ENCODE results near the gene C1QTNF3. TPM values are rescaled to one million over a fixed set of nuclear protein-coding genes. Genes with fewer than 3 reads are reported as not detected.
"Not testable (repeated sequence)": the region's sequence is repeated elsewhere in the genome, so short reads cannot be mapped to it uniquely, and the experiment has no call there.

Gene C1QTNF3
- total and polyA plus RNA-seq, 8 donors, result 3.6 to 84.1 (median 10.9) TPM

DNA sequence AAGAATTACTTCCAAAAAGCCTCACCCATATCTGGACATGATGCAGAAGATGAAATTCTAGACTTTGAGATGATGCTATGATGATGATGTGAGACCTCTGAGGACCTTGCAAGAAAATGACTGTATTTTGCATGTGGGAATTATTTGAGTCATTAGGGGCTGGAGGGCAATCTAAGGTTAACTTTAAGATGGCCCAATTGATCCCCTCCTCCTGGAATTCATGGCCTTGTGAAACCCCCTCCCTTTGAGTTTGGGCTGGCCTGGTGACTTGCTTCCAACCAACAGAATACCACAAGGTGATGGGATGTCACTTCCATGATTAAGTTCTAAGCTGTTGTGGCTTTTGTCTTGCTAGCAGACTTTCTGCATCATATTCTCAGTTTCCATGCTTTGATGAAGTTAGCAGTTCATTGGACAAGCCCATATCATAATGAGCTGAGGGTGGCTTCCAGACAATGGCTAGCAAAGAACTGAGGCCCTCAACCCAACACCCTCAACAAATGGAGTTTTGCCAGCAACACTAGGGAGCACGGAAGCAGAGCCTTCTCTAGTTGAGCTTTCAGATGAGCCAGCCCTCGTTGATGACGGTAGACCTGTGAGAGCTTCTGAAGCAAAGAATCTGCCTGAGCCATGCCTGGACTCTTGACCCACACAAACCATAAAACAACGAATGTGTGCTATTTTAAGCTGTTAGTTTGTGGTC lies 27.7 kb downstream of the C1QTNF3 start:
- no peak overlapping the region for H3K4me3 ChIP-seq
- H3K4me1 ChIP-seq, result peaks cover 0 to 8% (median 3%) of the 10 kb centered on the region in 4 donors
- H3K9me3 ChIP-seq, result no peaks in the 10 kb centered on the region
- WGBS, 5 donors, result 89 to 96% (median 93%) methylated on average over 4 of the region's 4 CpGs
- DNase-seq, result no peak
- no peak for TF ChIP-seq POLR2AphosphoS5 (IDR thresholded peaks at IDR 0.05)
- TF ChIP-seq, protein P1, sequence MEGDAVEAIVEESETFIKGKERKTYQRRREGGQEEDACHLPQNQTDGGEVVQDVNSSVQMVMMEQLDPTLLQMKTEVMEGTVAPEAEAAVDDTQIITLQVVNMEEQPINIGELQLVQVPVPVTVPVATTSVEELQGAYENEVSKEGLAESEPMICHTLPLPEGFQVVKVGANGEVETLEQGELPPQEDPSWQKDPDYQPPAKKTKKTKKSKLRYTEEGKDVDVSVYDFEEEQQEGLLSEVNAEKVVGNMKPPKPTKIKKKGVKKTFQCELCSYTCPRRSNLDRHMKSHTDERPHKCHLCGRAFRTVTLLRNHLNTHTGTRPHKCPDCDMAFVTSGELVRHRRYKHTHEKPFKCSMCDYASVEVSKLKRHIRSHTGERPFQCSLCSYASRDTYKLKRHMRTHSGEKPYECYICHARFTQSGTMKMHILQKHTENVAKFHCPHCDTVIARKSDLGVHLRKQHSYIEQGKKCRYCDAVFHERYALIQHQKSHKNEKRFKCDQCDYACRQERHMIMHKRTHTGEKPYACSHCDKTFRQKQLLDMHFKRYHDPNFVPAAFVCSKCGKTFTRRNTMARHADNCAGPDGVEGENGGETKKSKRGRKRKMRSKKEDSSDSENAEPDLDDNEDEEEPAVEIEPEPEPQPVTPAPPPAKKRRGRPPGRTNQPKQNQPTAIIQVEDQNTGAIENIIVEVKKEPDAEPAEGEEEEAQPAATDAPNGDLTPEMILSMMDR (IDR thresholded peaks at IDR 0.05), result no peak
- no peak for TF ChIP-seq EP300 (IDR thresholded peaks at IDR 0.05)
- no peak for TF ChIP-seq POLR2A (IDR thresholded peaks at IDR 0.05)
- peaks cover 0 to 9% (median 4%) of the 10 kb centered on the region in 4 donors for H3K36me3 ChIP-seq
- H3K27me3 ChIP-seq, result no peaks in the 10 kb centered on the region
- intact Hi-C loops (cut with DNase I; ENCODE audit: low total_unique reads), result no loop called here
- no peak overlapping the region for H3K27ac ChIP-seq

DNA sequence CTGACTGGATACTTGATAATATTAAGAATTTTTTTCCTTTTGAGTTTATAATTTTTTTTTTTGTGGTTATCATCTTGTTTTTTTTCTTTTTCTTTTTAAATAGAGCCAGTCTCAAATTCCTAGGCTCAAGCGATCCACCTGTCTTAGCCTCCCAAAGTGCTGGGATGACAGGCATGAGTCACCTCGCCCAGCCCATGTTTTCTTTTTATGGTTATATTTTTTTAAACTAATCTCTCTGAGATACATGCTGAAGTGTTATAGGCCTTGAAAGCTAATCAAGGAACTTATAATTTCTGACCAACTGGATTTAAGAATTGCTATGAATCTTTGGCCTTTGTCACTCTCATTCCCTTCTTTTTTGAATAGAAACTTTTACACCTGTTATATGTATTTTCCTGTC lies 28.4 kb downstream of the C1QTNF3 start:
- no peaks in the 10 kb centered on the region for H3K27me3 ChIP-seq
- H3K9me3 ChIP-seq, result no peaks in the 10 kb centered on the region
- H3K27ac ChIP-seq, result no peak overlapping the region
- 84 to 100% (median 90%) methylated on average over 2 of the region's 2 CpGs for WGBS, 5 donors
- H3K4me3 ChIP-seq, result no peak overlapping the region
- TF ChIP-seq POLR2AphosphoS5 (IDR thresholded peaks at IDR 0.05) (no peak), EP300 (IDR thresholded peaks at IDR 0.05) (no peak), POLR2A (IDR thresholded peaks at IDR 0.05) (no peak)
- TF ChIP-seq, protein P1 (IDR thresholded peaks at IDR 0.05), result no peak
- intact Hi-C loops (cut with DNase I; ENCODE audit: low total_unique reads), result no loop called here
- H3K4me1 ChIP-seq, result peaks cover 0 to 14% (median 4%) of the 10 kb centered on the region in 4 donors
- DNase-seq, result no peak
- peaks cover 0 to 6% (median under 1%) of the 10 kb centered on the region in 4 donors for H3K36me3 ChIP-seq

DNA sequence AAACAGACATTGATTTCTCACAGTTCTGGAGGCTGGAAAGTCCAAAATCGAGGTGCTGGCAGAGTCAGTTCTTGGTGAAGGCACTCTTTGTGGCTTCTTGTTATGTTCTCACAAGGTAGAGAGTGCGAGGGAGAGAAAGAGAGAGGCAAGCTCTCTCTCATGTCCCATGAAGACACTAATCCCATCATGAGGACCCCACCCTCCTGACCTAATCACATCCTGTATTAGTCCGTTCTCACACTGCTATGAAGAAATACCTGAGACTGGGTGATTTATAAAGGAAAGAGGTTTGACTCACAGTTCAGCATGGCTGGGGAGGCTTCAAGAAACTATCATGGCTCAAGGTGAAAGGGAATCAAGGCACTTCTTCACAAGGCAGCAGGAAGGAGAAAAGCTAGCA lies 29.5 kb downstream of the C1QTNF3 start:
- H3K36me3 ChIP-seq, result no peaks in the 10 kb centered on the region
- DNase-seq, result no peak
- H3K27ac ChIP-seq, result no peak overlapping the region
- no peak overlapping the region for H3K4me3 ChIP-seq
- TF ChIP-seq, protein P1 (IDR thresholded peaks at IDR 0.05), result no peak
- no peak for TF ChIP-seq POLR2A (IDR thresholded peaks at IDR 0.05)
- no peak for TF ChIP-seq POLR2AphosphoS5 (IDR thresholded peaks at IDR 0.05)
- TF ChIP-seq EP300 (IDR thresholded peaks at IDR 0.05), result no peak
- peaks cover 0 to 25% (median 10%) of the 10 kb centered on the region in 4 donors for H3K4me1 ChIP-seq
- intact Hi-C loops (cut with DNase I; ENCODE audit: low total_unique reads), result no loop called here
- no peaks in the 10 kb centered on the region for H3K27me3 ChIP-seq
- H3K9me3 ChIP-seq, result no peaks in the 10 kb centered on the region
- 85 to 97% (median 91%) methylated on average over 3 of the region's 3 CpGs for WGBS, 5 donors

DNA sequence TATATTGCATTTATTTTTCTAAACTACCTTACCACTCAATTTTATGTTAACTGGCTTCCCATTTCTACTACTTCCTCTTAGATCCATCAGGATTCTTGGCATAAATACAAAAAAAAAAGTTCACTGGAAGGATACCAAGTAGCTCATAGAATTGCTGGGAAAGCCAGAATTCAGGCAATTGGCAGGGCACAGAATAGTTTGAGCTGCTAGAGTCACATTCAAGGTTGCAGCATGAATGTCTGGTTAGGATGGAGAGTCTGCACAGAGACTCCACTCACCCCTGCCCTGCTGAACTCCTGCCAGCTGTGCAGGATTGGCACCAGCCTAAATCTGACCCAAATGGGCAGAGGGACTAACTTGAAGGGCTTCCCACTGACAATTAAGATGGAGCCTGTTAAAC lies 30.2 kb downstream of the C1QTNF3 start:
- peak in 1 of 2 donors; percentile 44 for DNase-seq
- intact Hi-C loops (cut with DNase I; ENCODE audit: low total_unique reads), result no loop called here
- no peak for TF ChIP-seq EP300 (IDR thresholded peaks at IDR 0.05)
- no peaks in the 10 kb centered on the region for H3K27me3 ChIP-seq
- H3K4me1 ChIP-seq, result peaks cover 0 to 25% (median 10%) of the 10 kb centered on the region in 4 donors
- no peaks in the 10 kb centered on the region for H3K36me3 ChIP-seq
- H3K27ac ChIP-seq, result no peak overlapping the region
- no peak overlapping the region for H3K4me3 ChIP-seq
- no peaks in the 10 kb centered on the region for H3K9me3 ChIP-seq

DNA sequence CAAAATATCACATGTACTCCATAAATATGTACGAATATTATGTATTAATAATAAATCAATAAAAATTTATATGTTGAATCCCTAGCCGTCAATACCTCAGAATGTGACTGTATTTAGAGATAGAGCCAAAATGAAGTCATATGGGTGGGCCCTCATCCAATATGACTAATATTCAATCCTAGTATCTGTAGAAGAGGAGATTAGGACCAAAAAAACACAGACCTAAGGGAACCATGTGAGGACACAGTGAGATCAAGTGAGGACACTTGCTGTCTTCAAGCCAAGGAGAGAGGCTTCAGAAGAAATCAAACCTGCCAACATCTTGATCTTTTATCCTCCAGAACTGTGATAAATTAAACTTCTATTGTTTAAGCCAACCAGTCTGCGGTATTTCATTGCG lies 31.5 kb downstream of the C1QTNF3 start:
- DNase-seq, result no peak
- Histone ChIP-seq H3K27me3 (no peaks in the 10 kb centered on the region), H3K27ac (no peak overlapping the region), H3K4me1 (peaks cover 6 to 33% (median 18%) of the 10 kb centered on the region in 4 donors), H3K4me3 (no peak overlapping the region), H3K36me3 (no peaks in the 10 kb centered on the region), H3K9me3 (no peaks in the 10 kb centered on the region)
- TF ChIP-seq, protein P1 (IDR thresholded peaks at IDR 0.05), result no peak
- TF ChIP-seq POLR2AphosphoS5 (IDR thresholded peaks at IDR 0.05) (no peak), EP300 (IDR thresholded peaks at IDR 0.05) (no peak), POLR2A (IDR thresholded peaks at IDR 0.05) (no peak)
- 71 to 86% (median 83%) methylated on average over 4 of the region's 4 CpGs for WGBS, 5 donors
- intact Hi-C loops (cut with DNase I; ENCODE audit: low total_unique reads), result no loop called here

DNA sequence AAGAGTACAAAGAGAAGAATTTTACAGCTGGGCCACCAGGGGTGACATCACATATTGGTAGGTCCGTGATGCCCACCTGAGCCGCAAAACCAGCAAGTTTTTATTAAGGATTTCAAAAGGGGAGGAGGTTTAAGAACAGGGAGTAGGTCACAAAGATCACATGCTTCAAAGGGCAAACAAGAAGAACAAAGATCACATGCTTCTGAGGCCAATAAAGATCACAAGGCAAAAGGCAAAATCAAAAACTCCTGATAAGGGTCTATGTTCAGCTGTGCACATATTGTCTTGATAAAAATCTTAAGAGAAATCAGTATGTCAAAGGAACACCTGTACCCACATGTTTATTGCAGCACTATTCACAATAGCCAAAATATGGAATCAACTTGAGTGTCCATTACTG lies 32.9 kb downstream of the C1QTNF3 start:
- Histone ChIP-seq H3K27ac (peak overlapping the region in 1 of 5 donors; percentile 95), H3K4me1 (peaks cover 10 to 42% (median 27%) of the 10 kb centered on the region in 4 donors)
- WGBS, 5 donors, result 35 to 77% (median 58%) methylated on average over 2 of the region's 2 CpGs
- DNase-seq; H3K9me3 ChIP-seq; H3K4me3 ChIP-seq; H3K36me3 ChIP-seq; H3K27me3 ChIP-seq; intact Hi-C loops (cut with DNase I; ENCODE audit: low total_unique reads): not testable (repeated sequence)

All from stomach (tissue), 9 donors.